Stimulated activated CD8-positive, alpha-beta memory T cell treated with anti-CD3 and anti-CD28 coated beads, Interleukin-2, amount 100 ng/mL, for 48 hours (primary cell): ENCODE results near the gene LAMC3.
"Not testable (repeated sequence)": the region's sequence is repeated elsewhere in the genome, so short reads cannot be mapped to it uniquely, and the experiment has no call there.

Source experiments
- DNase-seq, 2 donors: peaks; one replicate each; pipeline ENCODE4 v3.0.0-alpha.2; 2020; ENCODE audit warnings: low read depth in 2 of 2

Gene LAMC3

GRCh38 chr9:131097126-131097947 lies 88.4 kb downstream of the LAMC3 start:
- DNase-seq, result no peak

GRCh38 chr9:131097948-131098278 lies 88.9 kb downstream of the LAMC3 start:
- DNase-seq, result no peak

GRCh38 chr9:131098391-131099101 lies 89.6 kb downstream of the LAMC3 start:
- DNase-seq, result no peak

GRCh38 chr9:131099102-131099606 lies 90.2 kb downstream of the LAMC3 start:
- no peak for DNase-seq

- not testable (repeated sequence) for DNase-seq
Measured at GRCh38 chr9:131099845-131100244, 90.9 kb downstream of the LAMC3 start.

- DNase-seq, result no peak
Measured at GRCh38 chr9:131100445-131100844, 91.5 kb downstream of the LAMC3 start.

DNA sequence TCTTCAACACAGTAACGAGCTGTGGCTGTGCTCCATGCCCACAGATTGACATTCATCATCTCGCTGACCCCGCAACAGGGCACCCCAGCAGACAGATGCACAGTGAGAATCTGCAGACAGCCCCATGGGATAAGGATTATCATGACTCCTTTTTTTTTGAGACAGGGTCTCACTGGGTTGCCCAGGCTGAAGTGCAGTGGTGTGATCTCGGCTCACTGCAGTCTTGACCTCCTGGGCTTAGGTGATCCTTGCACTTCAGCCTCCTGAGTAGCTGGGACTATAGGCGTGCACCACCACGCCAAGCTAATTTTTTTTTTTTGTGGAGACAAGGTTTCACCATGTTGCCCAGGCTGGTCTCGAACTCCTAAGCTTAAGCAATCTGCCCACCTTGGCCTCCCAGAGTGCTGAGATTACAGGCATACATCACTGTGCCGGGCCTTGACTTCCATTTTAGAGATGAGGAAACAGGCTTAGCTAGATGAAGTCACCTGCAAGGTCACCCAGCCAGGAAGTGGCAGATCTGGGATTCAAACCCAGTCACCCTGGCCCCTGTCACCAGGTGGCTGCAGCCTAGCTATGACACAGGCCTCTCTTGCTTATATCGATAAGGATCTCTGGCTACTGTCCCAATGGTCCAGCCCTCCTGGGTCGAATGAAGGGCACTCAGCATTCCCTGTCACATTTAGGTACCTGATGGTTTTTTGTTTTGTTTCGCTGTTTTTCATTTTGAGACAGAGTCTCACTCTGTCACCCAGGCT lies 92.4 kb downstream of the LAMC3 start:
- DNase-seq, result no peak

DNA sequence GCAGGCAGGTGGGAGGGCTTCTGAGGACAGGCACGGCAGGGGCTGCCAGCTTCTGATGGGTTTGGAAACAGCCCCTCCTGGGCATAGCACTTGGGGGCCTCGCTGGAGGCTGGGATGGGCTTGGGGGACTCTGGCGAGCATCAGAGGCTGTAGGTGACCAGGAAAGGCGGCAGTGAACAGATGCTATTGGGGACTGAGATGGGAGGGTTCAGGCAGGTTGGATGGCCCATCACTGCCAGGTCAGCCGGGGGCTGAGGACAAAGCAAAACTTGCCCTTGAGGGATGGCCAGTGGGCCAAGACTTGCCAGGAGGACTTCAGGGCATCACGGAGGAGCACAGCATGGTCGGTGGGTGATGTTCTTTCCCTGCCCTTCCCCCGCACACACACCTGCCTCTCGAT lies 94.0 kb downstream of the LAMC3 start:
- DNase-seq, result no peak

GRCh38 chr9:131103535-131103934 lies 94.6 kb downstream of the LAMC3 start:
- no peak for DNase-seq

- DNase-seq, result no peak
Measured at GRCh38 chr9:131104016-131104740, 95.2 kb downstream of the LAMC3 start.

GRCh38 chr9:131105952-131106351 lies 97.0 kb downstream of the LAMC3 start:
- no peak for DNase-seq

DNA sequence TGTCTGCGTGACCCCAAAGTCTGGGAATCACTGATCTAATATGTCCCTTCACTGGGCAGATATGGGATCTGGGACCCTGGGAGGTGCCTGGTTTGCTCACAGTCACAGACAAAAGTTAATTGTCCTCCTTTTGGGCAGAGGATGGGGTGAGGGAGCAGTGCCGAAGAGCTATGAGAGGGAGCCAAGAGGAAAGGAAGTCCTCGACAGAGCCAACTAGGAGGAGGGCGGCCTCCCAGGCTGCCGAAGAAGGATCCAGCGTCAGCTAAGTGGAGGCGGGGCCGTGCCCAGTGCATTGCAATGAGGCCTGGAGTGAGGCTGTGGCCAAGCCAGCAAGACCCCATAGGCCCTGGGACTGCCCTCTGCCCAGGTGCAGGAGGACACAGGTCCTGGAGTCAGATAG lies 98.8 kb downstream of the LAMC3 start:
- DNase-seq, result no peak

- DNase-seq, result no peak
Measured at GRCh38 chr9:131111186-131111853, 102.3 kb downstream of the LAMC3 start.

- no peak for DNase-seq
Measured at GRCh38 chr9:131111854-131112311, 102.9 kb downstream of the LAMC3 start.

DNA sequence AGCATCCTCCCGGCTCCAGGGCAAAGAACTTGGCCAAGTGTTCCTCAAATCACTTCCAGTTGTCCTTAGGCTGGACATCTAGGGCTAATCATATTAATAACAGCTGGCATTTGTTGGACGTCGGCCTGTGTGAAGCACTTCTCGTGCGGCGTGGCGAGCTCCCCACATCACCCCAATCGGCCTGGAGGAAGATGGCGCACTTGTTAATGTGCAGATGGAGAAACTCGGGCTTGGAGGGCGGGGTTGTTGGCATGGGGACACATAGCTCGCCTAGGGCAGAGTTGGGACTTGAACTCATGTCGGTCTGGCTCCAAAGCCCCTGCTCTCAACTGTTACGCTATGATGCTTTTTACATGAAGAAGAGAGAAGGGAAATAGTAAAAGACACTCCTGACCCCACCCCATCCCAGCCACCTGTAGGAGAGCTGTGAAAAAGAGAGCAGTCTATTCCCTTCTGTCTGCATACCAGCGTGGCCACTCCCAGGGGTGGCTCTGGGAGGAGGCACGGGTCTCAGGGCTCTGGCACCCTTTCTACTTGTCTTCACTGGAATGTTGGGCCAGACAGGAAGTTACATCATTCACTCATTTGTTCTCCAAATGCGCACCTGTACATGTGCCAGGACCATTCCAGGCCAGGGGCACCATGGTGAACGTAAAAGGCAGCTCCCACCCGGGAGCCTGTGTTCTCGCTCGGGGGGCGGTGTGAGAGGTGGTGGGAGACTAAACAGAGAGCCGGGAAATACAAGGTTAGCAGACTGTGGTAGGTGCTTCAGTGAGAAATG lies 103.6 kb downstream of the LAMC3 start:
- no peak for DNase-seq

GRCh38 chr9:131113655-131114054 lies 104.7 kb downstream of the LAMC3 start:
- DNase-seq, result no peak

GRCh38 chr9:131114084-131114535 lies 105.1 kb downstream of the LAMC3 start:
- no peak for DNase-seq

DNA sequence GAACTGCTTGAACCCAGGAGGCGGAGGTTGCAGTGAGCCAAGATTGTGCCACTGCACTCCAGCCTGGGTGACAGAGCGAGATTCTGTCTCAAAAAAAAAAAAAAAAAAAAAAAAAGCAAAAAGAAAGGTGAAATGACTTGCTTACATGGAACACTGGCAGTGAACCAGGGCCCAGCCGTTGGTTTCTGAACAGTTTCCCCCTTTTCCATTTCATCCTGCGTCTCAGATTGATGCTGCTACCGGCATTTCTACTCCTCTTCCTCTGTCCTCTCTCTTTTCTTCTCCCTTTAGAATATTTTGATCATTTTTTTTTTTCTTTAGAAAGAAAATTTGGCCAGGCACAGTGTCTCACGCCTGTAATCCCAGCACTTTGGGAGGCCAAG lies 106.4 kb downstream of the LAMC3 start:
- not testable (repeated sequence) for DNase-seq

DNA sequence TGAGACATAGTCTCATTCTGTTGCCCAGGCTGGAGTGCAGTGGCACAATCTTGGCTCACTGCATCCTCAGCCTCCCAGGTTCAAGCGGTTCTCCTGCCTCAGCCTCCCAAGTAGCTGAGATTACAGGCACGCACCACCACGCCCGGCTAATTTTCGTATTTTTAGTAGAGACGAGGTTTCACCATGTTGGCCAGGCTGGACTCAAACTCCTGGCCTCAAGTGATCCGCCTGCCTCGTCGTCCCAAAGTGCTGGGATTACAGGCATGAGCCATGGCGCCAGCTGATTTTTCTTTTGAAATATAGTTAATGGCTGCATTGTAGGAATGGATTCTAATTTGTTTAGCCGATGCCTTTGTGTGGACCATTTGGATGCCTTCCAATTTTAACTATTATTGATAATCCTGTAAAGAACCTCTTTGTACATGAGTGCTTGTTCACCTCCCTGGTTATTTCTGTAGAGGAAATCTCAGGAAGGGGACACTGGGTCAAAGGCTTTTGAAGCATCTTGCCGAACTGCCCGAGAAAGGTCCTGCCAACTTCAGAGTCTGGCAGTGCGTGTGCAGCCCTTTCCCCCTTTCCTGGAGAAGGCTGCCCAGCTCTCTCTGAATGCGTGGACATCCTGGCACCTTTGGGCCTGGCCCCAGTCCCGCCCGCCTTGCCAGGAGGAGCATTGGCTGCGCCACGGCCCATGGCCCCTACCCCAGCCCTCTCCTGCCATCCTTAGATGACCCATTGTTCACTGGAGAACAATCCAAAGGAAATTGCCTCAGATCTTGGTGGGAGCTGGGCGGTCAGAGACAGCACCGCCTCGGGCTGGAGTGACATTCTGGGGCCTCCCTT lies 107.5 kb downstream of the LAMC3 start:
- DNase-seq, result no peak
